Stimulated activated CD8-positive, alpha-beta memory T cell treated with anti-CD3 and anti-CD28 coated beads, Interleukin-7, amount 100 ng/mL, for 4 hours (primary cell): ENCODE measurements around the gene OR7D4.
A peak's percentile ranks its signal among the peaks of the same experiment; 100 is the strongest.
"Not testable (repeated sequence)": the region's sequence is repeated elsewhere in the genome, so short reads cannot be mapped to it uniquely, and the experiment has no call there.

Experiments used
- DNase-seq, 2 donors: peaks; one replicate each; pipeline ENCODE4 v3.0.0-alpha.2; 2020; ENCODE audit warnings: low read depth in 2 of 2

OR7D4 gene

DNA sequence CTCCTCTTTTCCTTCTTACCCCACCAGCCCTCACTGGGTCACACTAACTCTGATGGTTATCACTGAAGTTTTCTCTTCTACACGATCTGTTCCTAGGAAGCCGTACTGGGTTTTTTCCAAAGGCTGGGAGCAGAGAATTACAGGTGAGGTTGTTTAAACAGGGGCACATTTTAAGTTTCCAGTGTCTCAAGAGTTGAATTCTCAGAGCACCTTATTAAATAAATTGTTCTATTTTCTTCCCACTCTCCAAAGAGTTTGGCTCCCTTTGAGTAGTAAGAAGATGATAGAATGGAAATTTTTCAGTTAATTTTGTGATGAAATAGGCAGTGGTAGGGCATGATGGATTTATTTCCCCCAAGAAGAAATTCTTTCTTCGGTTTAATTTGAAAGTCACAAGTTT lies at the start of gene OR7D4:
OR7D4 (minus strand) TSS at position 101 of the 400 bp plus-strand sequence. CDS start 4,752 bp downstream, outside the sequence.
- DNase-seq, result no peak

DNA sequence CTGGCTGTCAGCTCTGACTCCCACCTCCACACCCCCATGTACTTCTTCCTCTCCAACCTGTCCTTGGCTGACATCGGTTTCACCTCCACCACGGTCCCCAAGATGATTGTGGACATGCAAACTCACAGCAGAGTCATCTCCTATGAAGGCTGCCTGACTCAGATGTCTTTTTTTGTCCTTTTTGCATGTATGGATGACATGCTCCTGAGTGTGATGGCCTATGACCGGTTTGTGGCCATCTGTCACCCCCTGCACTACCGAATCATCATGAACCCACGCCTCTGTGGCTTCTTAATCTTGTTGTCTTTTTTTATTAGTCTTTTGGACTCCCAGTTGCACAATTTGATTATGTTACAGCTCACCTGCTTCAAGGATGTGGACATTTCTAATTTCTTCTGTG lies 31.8 kb upstream of the OR7D4 start:
- no peak for DNase-seq

DNA sequence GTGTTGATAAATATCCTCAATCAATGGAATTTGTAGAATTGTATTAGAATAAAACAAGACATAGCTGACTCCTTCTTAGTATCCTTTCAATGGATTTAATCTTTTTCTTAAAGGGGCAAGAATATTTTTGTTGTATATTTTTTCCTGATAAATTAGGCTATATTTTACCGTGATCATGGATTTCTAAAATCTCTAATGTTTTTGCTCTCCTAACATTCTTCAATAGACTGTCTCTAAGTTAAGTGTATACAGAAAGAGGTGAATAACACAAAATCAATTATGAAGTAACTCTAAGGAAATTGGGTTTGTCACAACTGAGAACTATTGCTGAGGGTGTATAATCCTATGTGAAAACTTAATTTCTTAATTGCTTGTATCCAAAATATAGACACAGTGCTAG lies 31.2 kb upstream of the OR7D4 start, which contains the start of gene OR7E24:
OR7E24 (plus strand) TSS at position 301 of the 400 bp plus-strand sequence. CDS start 114 bp downstream, outside the sequence.
- DNase-seq, result no peak

DNA sequence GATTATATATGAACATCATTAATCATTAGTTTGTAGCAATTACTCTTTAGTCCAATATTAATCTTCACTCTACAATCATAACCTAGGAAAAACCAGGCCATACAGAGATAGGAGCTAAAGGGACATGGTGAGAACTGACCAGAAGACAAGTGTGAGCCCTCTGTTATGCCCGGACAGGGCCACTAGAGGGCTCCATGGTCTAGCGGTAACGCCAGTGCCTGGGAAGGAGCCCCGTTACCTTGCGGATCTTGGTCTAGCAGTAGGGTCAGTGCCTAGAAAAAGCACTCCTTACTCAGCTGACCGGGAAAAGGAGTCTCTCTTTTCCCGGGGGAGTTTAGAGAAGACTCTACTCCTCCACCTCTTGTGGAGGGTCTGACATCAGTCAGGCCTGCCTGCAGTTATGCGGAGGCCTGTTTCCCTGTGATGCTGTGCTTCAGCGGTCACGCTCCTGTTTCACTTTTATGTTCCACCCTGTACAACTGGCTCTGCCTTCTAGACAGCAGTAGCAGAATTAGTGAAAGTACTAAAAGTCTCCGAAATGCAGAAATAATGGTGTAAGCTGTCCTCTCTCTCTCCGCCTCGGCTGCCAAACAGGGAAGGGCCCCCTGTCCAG lies 13.8 kb downstream of the OR7D4 start:
- DNase-seq, result peak; percentile 34 to 44

DNA sequence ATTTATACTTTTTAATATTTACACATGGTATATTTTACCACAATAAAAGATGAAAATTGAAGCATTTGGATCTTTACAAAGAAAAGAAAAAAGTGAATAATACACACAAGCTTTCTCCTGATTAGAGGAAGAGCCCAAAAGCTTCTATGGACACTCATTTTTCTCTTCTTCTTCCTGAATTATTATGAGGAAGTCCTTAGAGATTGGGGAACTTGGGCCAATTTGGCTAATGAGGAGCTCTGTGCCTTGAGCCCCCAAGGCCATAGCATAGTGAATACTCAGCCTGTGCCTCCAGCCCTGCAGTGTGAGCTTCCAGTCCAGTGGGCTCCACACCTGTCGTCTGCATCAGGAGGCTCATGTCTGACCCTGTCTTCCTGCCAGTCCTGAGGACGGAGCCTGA lies 21.3 kb downstream of the OR7D4 start:
- DNase-seq, result not testable (repeated sequence)

DNA sequence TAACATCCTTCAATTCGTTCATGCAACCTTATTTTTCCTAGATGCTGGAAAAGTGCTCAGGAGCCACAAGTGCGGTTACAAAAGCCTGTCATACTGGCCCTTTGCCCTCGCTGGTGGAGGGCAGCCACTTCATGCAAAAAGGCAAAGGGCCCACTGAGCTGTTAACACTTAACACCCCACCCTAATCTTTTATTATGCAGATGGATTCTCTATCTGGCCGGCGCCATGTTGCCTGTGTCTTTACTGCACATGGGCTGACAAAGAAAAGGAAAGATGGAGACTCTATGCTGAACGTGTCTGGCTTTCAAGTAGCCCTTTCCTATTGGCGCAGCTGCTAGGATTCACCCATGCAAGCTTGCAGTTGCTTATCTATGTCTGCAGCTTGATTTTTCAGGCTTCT lies 29.9 kb downstream of the OR7D4 start:
- DNase-seq, result no peak

DNA sequence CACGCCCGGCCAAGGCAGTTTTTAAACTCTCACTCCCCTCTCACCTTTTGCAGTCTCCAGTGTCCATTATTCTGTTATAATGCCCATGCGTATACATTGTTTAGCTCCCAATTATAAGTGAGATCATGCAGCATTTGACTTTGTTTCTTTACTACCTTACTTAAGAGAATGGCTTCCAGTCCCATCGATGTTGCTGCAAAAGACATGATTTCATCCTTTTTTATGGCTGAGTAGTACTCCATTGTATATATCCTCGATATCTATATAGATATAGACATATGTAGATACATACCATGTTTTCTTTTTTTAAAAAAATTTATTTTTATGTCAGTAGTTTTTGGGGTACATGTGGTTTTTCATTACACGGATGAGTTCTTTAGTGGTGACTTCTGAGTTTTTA lies 32.2 kb downstream of the OR7D4 start:
- no peak for DNase-seq

DNA sequence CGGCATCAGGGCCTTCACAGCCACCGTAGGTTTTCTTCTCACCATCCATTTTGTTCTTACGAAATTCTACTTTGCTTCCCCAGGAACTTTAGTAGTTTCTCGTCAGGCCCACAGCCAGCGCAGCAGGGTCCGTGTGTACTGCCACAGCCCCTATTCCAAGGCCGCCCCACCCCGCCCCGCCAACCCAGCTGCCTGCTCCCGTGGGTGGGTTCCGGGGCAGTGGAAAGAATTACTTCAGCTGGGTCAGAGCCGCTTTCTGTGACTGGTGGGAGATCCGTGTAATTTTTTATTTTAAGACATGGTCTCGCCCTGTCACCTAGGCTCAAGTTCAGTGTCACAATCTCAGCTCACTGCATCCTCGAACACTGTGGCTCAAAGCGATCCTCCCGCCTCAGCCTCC lies 36.4 kb downstream of the OR7D4 start:
- DNase-seq, result no peak

DNA sequence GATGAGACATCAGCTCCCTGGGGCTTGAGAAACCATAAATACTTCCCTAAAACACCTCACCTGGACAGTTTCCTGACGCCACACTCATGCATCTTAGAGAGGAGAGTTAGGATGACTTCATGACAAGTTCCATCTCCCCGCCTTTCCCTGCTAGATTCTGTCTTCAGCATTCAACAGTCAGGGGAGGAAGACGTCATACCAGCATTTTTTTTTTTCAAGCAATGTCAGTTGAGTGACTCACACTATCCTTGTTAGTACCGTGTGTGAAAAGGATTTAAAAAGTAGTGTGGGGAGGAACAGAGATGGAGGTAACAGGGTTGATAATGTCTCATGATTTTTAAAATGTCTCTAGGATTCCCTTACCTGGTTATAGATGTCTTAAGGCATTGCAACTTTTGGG lies 40.5 kb downstream of the OR7D4 start, which contains the start of gene OR7D2:
OR7D2 (plus strand) TSS at position 79 of the 400 bp plus-strand sequence. CDS start 6,803 bp downstream, outside the sequence.
- DNase-seq, result no peak

DNA sequence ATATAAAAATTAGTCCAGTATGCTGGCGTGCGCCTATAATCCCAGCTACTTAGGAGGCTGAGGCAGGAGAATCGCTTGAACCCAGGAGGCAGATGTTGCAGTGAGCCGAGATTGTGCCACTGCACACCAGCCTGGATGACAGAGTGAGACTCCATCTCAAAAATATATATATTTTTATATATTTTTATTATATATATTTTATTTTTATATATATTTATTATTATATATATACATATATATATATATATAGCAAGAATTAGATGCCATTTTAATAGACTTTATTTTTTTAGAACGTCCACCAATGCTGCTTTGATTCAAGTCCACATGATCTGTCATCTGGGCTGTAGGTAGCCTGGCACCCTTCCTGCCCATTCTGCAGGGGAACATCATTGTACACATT lies 44.1 kb downstream of the OR7D4 start:
- no peak for DNase-seq

DNA sequence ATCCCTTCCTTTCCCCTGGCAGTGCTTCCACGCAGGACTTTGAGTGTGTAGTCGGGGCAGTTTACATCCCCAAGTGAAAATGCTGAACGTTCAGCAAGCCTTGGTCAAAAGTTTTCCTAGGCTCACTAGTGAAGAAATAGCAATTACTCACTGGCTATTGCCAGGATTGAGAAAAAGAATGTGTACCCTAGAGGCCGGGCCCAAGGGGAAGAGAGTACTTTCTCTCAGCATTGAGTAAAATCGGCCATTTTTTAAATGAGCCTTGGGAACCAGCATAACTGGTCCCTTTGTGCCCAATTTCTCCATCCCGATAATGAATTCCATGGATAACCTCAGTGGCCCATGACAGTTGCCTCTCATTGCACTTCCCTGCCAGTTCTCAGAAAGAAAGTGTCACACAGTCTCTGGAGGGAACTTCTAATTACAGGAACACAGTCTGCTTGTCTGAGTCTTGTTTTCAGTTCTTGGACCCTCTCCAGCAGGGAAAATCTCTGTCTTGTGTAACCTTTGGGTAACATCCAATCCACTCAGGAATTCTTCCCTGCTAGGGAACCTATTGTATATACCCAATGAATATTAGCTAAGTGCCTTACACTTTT lies 47.9 kb downstream of the OR7D4 start:
- DNase-seq, result no peak

DNA sequence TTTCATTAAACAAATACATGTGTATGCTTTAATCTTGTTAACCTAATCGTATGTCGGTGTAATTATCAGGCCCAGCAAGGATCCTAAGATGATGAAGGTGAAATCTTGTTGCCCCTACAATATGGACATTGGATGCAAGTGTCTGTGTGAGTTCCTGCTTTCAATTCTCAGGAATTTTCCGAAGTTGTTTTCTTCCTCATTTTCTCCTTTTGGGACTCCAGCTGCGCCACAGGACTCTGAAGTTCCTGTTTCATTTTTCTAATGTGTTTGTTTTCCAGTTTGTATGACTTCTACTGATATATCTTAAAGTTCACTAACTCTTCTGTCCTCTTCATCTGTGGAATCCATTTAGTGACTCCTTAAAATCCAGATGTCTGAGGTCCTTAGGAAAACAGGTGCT lies 52.5 kb downstream of the OR7D4 start:
- DNase-seq, result no peak

DNA sequence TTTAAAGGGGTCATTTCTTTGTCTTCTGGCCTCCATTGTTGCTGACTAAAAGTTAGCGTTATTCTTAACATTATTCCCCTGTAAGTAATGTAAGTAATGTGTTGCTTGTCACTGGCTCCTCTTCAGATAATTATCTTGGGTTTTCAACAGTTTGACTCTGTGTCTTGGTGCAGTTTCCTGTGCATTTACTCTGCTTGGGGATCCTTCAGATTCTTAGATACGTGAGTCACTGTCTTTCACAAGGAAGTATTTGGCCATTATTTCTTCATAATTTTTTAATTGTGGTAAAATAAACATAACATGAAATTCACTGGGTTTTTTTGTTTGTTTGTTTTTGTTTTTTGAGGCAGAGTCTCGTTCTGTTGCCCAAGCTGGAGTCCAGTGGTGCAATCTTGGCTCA lies 54.1 kb downstream of the OR7D4 start:
- no peak for DNase-seq

DNA sequence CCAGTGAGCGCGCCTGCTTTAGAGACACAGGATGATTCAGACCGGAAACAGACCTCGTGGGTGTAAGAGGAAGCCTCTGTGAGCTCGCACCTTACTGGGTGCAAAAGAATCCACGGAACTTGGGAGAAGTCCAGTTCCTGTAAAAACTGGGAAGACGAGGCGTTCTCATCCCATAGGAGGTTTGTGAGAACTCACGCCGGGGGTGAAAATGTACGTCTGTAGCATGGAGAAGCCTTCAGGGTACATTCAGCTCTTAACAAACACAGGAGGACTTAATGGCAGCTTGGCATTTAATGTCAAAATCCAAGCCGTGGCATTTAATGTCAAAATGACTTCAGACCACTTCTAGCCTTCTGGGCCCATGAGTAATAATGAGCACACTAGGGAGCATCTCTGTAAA lies 58.0 kb downstream of the OR7D4 start:
- DNase-seq, result no peak
